Stimulated activated CD8-positive, alpha-beta memory T cell treated with anti-CD3 and anti-CD28 coated beads, Interleukin-12 subunit alpha, Interleukin-12 subunit beta, amount 100 ng/mL, for 24 hours (primary cell): Measurements from ENCODE around the gene DYDC1.
"Not testable (repeated sequence)": the region's sequence is repeated elsewhere in the genome, so short reads cannot be mapped to it uniquely, and the experiment has no call there.

Experiments
- DNase-seq: peaks from one replicate; pipeline ENCODE4 v3.0.0-alpha.2; 2020; ENCODE audit errors: extremely low read depth

The DYDC1 gene

DNA sequence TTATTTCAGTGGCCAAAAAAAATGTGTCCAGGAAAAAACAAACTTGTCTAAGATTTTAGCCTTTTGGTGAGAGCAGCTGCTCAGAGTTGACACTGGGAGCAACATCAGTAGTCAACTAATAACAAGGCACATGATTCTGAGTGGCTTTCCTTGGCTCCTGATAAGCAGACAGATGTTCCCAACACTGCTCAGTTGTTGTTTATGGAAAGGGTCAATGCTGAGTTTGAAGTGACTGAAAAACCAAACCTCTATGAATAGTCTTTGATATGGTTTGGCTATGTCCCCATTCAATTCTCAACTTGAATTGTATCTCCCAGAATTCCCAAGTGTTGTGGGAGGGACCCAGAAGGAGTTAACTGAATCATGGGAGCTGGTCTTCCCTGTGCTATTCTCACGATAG is 12.3 kb downstream of the DYDC1 start:
- no peak for DNase-seq

- no peak for DNase-seq
Measured at GRCh38 chr10:80333983-80334382, 22.6 kb downstream of the DYDC1 start.

DNA sequence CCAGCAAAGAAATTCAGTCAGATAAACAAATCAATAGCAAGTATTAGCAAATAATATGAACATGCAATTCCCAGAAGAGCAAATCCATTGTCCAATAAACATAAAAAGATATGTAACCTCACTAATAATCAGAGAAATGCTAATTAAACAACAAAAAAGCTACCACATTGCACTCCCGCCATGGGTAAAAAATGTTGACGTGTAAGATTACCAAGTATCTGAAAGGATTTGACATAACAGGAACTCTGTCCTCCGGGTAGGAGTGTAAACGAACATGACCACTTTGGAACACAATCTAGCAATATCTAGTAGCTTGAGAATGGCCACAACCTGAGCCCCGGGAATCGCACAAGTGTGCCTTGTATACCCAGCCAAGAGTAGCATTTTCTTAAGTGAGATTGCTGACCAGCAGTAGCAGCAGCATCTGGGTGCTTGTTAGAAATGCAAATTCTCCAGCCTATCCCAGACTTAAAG is 31.6 kb downstream of the DYDC1 start:
- no peak for DNase-seq

GRCh38 chr10:80324086-80324485 is 32.5 kb downstream of the DYDC1 start:
- no peak for DNase-seq

- DNase-seq = no peak
Measured at GRCh38 chr10:80323311-80323710, 33.2 kb downstream of the DYDC1 start.

GRCh38 chr10:80322711-80323110 is 33.8 kb downstream of the DYDC1 start:
- no peak for DNase-seq

GRCh38 chr10:80322158-80322557 is 34.4 kb downstream of the DYDC1 start:
- DNase-seq = no peak

- DNase-seq = no peak
Measured at GRCh38 chr10:80321183-80321582, 35.4 kb downstream of the DYDC1 start.

DNA sequence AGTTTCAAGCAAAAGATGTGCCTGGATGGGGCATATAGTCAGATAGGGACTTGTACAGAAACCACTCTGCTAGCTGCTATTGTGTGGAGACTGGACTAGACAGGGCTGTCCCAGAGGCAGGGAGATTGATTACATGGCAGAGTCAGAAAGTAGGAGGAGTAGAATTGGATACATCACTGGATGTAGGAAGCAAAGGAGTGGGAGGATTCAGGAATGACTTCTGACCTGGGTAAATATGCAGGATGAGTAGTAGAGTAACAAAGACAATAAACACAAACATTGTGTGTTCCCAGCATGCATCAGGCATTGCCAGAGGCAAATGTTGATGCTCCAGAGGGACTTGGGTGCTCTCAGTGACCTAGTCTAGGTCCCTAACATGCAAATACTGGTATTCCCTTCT is 36.2 kb downstream of the DYDC1 start:
- DNase-seq = no peak

GRCh38 chr10:80319725-80320290 is 36.7 kb downstream of the DYDC1 start:
- no peak for DNase-seq

DNA sequence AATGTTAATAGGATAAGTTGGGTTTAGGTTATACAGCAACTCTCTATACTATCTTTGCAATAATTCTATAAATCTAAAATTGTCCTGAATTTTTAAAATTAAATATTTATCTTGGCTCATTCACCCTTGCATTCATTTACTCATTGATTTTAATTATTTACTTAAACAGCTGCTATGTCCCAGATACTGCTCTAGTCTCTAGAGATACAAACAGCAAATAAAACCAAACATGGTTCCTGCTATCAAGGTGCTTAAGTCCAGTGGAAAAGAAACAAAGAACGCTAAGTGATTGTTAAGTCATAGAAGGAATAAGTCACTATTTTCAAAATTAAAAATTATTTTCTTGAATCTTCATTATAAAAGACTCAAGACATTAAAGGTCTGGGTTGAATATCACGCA is 37.2 kb downstream of the DYDC1 start:
- no peak for DNase-seq

- DNase-seq = no peak
Measured at GRCh38 chr10:80318742-80319141, 37.8 kb downstream of the DYDC1 start.

DNA sequence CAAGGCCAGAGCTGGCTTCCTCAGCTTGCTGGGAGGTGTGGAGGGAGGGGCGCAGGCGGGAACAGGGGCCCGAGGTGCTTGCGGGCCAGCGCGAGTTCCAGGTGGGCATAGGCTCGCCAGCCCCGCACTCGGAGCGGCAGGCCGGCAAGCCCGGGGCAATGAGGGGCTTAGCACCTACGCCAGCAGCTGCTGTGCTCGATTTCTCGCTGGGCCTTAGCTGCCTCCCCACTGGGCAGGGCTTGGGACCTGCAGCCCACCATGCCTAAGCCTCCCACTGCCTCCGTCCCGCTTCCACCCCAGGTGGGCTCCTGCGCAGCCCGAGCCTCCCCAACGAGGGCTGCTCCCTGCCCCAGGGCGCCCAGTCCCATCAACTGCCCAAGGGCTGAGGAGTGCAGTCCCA is 41.2 kb downstream of the DYDC1 start:
- DNase-seq = no peak

- no peak for DNase-seq
Measured at GRCh38 chr10:80313523-80313922, 43.0 kb downstream of the DYDC1 start.

DNA sequence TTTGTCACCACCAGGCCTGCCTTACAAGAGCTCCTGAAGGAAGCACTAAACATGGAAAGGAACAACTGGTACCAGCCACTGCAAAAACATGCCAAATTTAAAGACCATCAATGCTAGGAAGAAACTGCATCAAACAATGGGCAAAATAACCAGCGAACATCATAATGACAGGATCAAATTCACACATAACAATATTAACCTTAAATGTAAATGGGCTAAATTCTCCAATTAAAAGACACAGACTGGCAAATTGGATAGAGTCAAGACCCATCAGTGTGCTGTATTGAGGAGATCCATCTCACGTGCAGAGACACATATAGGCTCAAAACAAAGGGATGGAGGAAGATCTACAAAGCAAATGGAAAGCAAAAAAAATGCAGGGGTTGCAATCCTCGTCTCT is 50.6 kb downstream of the DYDC1 start:
- not testable (repeated sequence) for DNase-seq

DNA sequence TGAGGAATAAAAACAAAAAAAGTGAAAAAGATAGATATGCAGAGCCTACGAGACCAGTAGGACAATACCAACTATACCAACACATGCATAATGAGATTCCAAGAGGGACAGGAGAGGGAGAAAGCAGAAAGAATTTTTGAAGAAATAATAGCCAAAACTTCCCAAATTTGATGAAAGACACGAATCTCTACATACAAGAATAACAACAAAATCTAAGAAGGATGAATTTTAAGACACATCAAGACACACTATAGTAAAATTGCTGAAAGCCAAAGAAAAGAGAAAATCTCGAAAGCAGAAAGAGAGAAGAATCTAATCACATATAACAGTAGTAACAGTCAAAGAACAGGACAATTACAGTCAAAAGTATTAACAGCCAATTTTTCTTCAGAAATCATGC is 59.6 kb downstream of the DYDC1 start:
- no peak for DNase-seq

DNA sequence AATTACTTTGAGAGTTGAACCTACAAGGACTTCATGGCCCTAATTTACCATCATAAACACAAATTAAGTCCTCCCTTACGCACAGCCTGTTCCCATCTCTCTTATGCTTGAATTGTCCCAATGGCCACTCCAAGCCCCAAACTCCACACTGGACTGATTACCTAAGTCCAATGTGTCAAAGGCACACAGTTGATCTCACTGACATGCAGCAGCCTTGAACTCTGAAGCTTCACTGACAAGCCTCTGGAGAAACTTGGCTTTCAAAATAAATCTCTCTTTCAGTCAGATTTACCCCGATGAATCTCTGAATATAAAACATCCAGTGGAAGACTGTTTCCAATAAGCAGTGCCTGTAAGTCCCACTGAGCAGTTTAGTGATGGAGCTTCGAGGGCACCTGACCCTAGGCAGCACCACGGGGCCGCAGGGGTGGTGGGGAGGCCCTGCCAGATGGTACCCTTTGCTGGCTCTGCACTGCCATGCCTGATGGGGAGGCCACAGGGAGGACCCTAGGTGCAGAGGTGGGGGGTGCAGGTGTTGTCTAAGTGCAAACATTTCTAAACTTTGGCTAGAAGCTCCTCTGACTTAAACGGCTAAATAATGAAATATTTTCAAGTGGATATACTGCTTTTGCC is 63.8 kb downstream of the DYDC1 start:
- DNase-seq = no peak

DNA sequence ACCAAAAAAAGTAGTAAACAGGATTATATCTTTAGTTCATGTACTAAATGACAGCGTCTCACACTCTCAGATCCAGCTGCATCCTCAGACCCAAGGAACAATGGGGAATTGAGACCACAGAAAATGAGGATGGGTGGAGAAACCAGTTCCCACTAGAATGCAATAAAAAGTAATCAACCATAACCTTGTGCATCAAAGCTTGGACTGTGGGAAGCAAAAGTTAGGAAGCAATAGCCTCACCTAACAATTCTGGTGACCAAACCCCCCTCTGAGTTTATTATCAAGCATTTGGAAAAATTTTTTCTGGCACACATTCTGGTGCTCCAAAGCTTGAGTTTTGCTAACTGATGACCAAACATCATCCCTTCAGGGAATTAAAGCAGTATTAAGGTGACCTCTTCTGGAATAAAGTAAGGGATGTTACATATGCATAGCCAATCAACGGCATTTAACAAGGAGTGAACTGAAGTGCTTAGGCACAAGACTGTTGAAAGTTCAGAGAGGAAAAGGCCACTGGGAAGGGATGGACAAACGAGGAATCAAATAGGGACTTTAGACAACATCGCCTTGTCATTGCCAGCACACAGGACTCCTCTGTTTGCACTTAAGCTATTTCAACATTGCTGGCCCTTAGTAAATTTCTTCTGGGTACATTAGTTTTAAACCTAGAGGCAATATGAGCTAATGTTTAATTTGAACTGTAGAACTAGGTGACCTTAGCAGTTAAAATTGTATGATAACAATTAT is 65.9 kb downstream of the DYDC1 start:
- no peak for DNase-seq

DNA sequence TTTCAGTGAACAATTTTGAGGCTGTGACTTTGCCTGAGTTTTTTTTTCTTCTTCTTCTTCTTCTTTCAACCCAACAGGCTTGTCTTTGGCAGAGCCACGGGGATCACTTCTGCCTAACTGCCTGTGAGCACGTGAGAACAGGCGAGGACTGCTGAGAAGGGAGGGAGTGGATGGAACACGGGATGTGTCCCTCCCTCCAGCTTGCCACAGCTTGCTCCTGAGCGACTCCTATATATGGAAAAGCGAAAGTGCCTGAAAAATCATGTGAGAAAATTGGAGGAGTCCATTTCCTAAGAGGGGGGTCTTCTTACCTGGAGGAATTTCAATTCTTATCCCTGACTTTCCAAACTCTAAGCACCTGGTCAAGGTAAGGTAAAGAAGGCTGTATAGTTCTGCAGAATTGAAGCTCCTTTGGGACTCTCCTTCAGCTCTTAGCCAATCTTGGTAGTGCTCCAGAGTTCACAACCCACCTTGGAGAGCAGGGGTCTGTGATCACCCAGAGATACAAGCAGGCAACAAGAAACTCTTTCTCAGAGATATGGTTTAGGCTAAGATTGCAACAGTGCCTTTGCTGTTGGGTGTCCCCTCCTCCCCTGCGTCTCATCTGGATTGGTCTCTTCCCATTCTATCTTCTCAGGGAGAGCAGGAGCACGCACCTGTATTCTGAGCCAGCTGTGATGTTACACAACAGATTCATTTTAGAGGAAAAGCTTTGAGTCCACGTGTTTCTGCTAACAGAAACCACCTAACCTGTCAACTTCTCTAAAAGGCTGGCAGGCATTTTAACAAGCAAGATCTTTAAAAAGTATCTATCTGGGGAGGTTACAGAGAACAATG is 66.9 kb downstream of the DYDC1 start, which contains the start of gene MAT1A:
Gene MAT1A, minus strand, starts transcription at position 208 of the 837 bp plus-strand sequence. CDS start 235 bp downstream, outside the sequence.
- no peak for DNase-seq

DNA sequence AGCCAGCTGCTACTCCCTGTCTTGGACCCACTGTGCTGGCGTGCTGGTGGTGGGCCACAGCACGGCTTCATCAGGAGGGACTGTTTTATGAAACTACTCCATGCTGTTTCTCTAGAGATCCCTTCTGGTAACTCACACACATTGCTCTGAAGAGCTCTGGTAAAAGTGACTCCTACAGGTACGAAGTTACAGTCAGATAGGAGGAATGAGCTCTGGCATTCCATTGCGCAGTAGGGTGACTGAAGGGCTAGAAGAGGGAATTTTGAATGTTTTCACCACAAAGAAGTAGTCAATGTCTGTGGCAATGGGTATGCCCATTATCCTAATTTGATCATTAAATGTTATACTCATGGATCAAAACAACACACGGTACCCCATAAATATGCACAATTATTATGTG is 67.7 kb downstream of the DYDC1 start:
- DNase-seq = no peak
